ENCODE data around the gene IFIT1. TPM values are rescaled to one million over a fixed set of nuclear protein-coding genes. Genes with fewer than 3 reads are reported as not detected.
"Not testable (repeated sequence)": the region's sequence is repeated elsewhere in the genome, so short reads cannot be mapped to it uniquely, and the experiment has no call there.

The IFIT1 gene
- total and polyA plus RNA-seq, 2 donors (not counting 1 experiment from before 2014, with no cell fraction given), result 0.63 to 1.2 TPM

GRCh38 chr10:89348975-89349374 lies 43.4 kb upstream of the IFIT1 start:
- Histone ChIP-seq H3K36me3 (replicated peaks in 1 of 2; ENCODE audit: control extremely low read depth in 1 of 2, control insufficient read depth in 1 of 2, extremely low read depth in 1 of 2, insufficient read depth in 2 of 2, low read length in 1 of 2) (no peaks in the 10 kb centered on the region), H3K27ac (ENCODE audit: low read length in 2 of 2) (no peak overlapping the region), H3K4me2 (replicated peaks; ENCODE audit: low read depth, low read length, poor library complexity, severe bottlenecking) (no peak overlapping the region), H2AFZ (ENCODE audit: insufficient read depth, low read depth, low read length, poor library complexity, severe bottlenecking) (no peak overlapping the region), H3K79me2 (ENCODE audit: control insufficient read depth, insufficient read depth, low read length) (no peaks in the 10 kb centered on the region), H3K27me3 (replicated peaks in 1 of 4; ENCODE audit: control extremely low read depth in 1 of 4, control insufficient read depth in 3 of 4, insufficient read depth in 4 of 4, low read length in 3 of 4) (no peaks in the 10 kb centered on the region), H3K4me3 (ENCODE audit: control extremely low read depth in 1 of 5, extremely low read depth in 1 of 5, insufficient read depth in 1 of 5, low read depth in 2 of 5, low read length in 4 of 5) (no peak overlapping the region), H4K20me1 (ENCODE audit: control insufficient read depth, insufficient read depth, low read length, poor library complexity, severe bottlenecking) (no peaks in the 10 kb centered on the region), H3K4me1 (ENCODE audit: control insufficient read depth in 2 of 2, insufficient read depth in 2 of 2, low read length in 2 of 2) (peaks cover 30 to 37% of the 10 kb centered on the region in 2 donors), H3K9ac (ENCODE audit: low read length) (no peak overlapping the region), H3K9me3 (ENCODE audit: control extremely low read depth in 1 of 3, control insufficient read depth in 2 of 3, insufficient read depth in 1 of 3, low read length in 2 of 3) (no peaks in the 10 kb centered on the region)
- Mint-ChIP-seq H3K4me1 (peaks cover 46% of the 10 kb centered on the region), H3K27ac (no peak overlapping the region), H3K9me3 (ENCODE audit: insufficient read depth) (peaks cover 1% of the 10 kb centered on the region), H3K27me3 (no peaks in the 10 kb centered on the region), H3K4me3 (no peak overlapping the region)
- intact Hi-C loops (cut with micrococcal nuclease), result no loop called here
- DNase-seq (no peak), ATAC-seq (ENCODE audit: low read depth) (no peak)
- POLR2A ChIA-PET, result no interaction called here
- CTCF ChIA-PET, result interaction anchor here (1.1 to 1.6 kb wide), 2 partner anchors 19 to 21 kb away, joined by 3 to 6 read pairs; no protein-coding TSS in a partner anchor
- no peak for TF ChIP-seq EZH2 (IDR thresholded peaks at IDR 0.05; ENCODE audit: borderline replicate concordance, insufficient read depth, low read depth, low read length, poor library complexity, severe bottlenecking)
- TF ChIP-seq, protein P1, sequence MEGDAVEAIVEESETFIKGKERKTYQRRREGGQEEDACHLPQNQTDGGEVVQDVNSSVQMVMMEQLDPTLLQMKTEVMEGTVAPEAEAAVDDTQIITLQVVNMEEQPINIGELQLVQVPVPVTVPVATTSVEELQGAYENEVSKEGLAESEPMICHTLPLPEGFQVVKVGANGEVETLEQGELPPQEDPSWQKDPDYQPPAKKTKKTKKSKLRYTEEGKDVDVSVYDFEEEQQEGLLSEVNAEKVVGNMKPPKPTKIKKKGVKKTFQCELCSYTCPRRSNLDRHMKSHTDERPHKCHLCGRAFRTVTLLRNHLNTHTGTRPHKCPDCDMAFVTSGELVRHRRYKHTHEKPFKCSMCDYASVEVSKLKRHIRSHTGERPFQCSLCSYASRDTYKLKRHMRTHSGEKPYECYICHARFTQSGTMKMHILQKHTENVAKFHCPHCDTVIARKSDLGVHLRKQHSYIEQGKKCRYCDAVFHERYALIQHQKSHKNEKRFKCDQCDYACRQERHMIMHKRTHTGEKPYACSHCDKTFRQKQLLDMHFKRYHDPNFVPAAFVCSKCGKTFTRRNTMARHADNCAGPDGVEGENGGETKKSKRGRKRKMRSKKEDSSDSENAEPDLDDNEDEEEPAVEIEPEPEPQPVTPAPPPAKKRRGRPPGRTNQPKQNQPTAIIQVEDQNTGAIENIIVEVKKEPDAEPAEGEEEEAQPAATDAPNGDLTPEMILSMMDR (IDR thresholded peaks at IDR 0.05), result no peak
- WGBS (ENCODE audit: insufficient coverage), result 100% methylated on average over 2 of the region's 2 CpGs

DNA sequence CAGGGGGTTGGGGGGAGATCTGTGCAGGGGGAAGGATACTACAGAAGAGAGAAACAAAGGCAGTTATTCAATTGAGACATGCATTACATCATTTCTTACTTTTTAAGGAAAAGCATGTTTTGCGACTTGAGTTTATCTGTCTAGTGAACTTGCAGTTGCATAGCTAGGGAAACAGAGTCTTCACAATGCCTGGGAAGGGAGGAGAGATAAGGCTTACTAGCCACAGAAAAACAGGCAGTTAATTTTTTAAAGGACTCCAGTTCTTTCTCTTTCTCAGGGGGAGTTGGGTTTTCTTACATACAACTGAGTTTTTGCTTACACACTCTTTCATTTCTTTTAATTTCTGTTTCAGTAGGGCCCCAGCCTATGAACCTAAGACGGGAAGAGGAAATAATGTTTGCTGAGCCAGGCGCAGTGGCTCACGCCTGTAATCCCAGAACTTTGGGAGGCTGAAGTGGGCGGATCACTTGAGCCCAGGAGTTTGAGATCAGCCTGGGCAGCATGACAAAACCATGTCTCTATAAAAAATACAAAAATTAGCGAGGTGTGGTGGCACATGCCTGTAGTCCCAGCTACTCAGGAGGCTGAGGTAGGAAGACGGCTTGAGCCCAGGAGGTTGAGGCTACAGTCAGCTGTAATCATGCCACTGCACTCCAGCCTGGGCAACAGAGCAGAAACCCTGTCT lies 41.6 kb upstream of the IFIT1 start:
- POLR2A ChIA-PET; H3K36me3 ChIP-seq (replicated peaks in 1 of 2; ENCODE audit: control extremely low read depth in 1 of 2, control insufficient read depth in 1 of 2, extremely low read depth in 1 of 2, insufficient read depth in 2 of 2, low read length in 1 of 2); H3K9me3 ChIP-seq (ENCODE audit: control extremely low read depth in 1 of 3, control insufficient read depth in 2 of 3, insufficient read depth in 1 of 3, low read length in 2 of 3); H3K79me2 ChIP-seq (ENCODE audit: control insufficient read depth, insufficient read depth, low read length); H4K20me1 ChIP-seq (ENCODE audit: control insufficient read depth, insufficient read depth, low read length, poor library complexity, severe bottlenecking); H3K27me3 ChIP-seq (replicated peaks in 1 of 4; ENCODE audit: control extremely low read depth in 1 of 4, control insufficient read depth in 3 of 4, insufficient read depth in 4 of 4, low read length in 3 of 4); intact Hi-C loops (cut with micrococcal nuclease); H3K9me3 Mint-ChIP-seq (ENCODE audit: insufficient read depth); H3K27me3 Mint-ChIP-seq; ATAC-seq (ENCODE audit: low read depth); CTCF ChIA-PET; H3K4me3 ChIP-seq (ENCODE audit: control extremely low read depth in 1 of 5, extremely low read depth in 1 of 5, insufficient read depth in 1 of 5, low read depth in 2 of 5, low read length in 4 of 5); DNase-seq: not testable (repeated sequence)
- H3K27ac Mint-ChIP-seq, result peak overlapping the region; percentile 1
- H3K4me1 ChIP-seq (ENCODE audit: control insufficient read depth in 2 of 2, insufficient read depth in 2 of 2, low read length in 2 of 2), result peaks cover 30 to 37% of the 10 kb centered on the region in 2 donors
- H3K4me1 Mint-ChIP-seq, result peaks cover 46% of the 10 kb centered on the region
- H3K9ac ChIP-seq (ENCODE audit: low read length), result peak overlapping the region; percentile 9
- peak overlapping the region in 1 of 2 donors; percentile 18 for H3K27ac ChIP-seq (ENCODE audit: low read length in 2 of 2)
- H3K4me3 Mint-ChIP-seq, result peak overlapping the region; percentile 26
- H2AFZ ChIP-seq (ENCODE audit: insufficient read depth, low read depth, low read length, poor library complexity, severe bottlenecking), result peak overlapping the region; percentile 41
- peak overlapping the region; percentile 38 for H3K4me2 ChIP-seq (replicated peaks; ENCODE audit: low read depth, low read length, poor library complexity, severe bottlenecking)
- 38% methylated on average over 3 of the region's 7 CpGs for whole genome bisulfite sequencing (ENCODE audit: insufficient coverage)

All from B cell (primary cell).